ENCODE data around the gene PRKN.

The PRKN gene

DNA sequence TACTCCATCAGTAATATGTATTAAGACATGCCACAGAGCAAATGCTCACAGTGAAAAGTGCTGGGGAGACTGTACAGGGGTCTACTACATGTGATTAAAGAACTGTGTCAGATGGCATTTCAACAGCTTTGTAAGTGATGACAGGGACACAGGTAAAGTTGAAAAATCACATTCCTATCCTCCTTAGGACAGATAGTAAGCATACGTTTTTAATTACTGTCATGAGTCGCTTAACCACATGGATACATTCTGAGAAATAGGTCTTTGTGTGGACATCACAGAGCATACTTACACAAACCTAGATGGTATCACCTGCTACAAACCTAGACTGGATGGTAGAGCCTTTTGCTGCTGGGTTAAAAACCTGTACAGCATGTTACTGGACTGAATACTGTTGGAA is 807.9 kb downstream of the PRKN start:
- TF ChIP-seq CTCF (IDR thresholded peaks at IDR 0.05; ENCODE audit: low read depth, low read length) (no peak), EZH2phosphoT487 (IDR thresholded peaks at IDR 0.05; ENCODE audit: low read depth) (no peak)
- Histone ChIP-seq H3K4me1 (ENCODE audit: low read length) (no peaks in the 10 kb centered on the region), H3K27ac (ENCODE audit: low read length) (no peak overlapping the region), H4K20me1 (ENCODE audit: insufficient read depth, low read length) (no peaks in the 10 kb centered on the region), H2AFZ (ENCODE audit: low read depth, low read length) (no peak overlapping the region), H3K4me2 (ENCODE audit: low read length) (no peak overlapping the region), H3K36me3 (replicated peaks; ENCODE audit: low read depth, low read length) (no peaks in the 10 kb centered on the region), H3K9me3 (ENCODE audit: insufficient read depth, low read length) (no peaks in the 10 kb centered on the region), H3K27me3 (ENCODE audit: low read depth, low read length) (no peaks in the 10 kb centered on the region), H3K79me2 (ENCODE audit: low read length) (no peaks in the 10 kb centered on the region), H3K9ac (ENCODE audit: low read length) (no peak overlapping the region), H3K4me3 (ENCODE audit: low read length) (no peak overlapping the region)

DNA sequence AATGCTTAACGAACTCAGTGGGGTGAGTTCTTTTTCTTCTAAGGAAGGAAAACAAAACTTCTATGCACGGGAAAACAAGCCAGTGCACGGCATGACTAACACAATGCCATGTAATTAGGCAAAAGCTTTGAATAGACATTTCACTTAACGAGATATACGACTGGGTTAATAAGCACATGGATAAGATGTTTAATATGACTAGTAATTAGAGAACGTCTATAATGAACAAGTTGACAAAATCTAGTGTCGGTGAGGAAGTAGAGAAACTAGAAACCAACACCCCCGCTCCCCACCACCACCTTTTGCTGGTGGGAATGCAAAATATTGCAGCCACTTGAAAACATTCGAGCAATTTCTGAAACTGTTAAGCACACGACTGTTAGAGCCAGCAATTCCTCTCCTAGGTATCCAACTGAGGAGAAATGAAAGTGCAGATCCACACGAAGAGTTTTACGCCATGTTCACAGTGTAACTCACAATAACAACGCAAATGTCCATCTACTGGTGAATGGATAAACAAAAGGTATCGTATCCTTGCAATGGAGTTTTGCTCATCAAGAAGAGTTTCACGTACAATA is 808.8 kb downstream of the PRKN start:
- no peaks in the 10 kb centered on the region for H3K36me3 ChIP-seq (replicated peaks; ENCODE audit: low read depth, low read length)
- H3K4me1 ChIP-seq (ENCODE audit: low read length), result no peaks in the 10 kb centered on the region
- no peak overlapping the region for H3K27ac ChIP-seq (ENCODE audit: low read length)
- no peak overlapping the region for H2AFZ ChIP-seq (ENCODE audit: low read depth, low read length)
- no peak overlapping the region for H3K4me3 ChIP-seq (ENCODE audit: low read length)
- H3K79me2 ChIP-seq (ENCODE audit: low read length), result no peaks in the 10 kb centered on the region
- no peaks in the 10 kb centered on the region for H4K20me1 ChIP-seq (ENCODE audit: insufficient read depth, low read length)
- H3K4me2 ChIP-seq (ENCODE audit: low read length), result no peak overlapping the region
- H3K9ac ChIP-seq (ENCODE audit: low read length), result no peak overlapping the region
- H3K27me3 ChIP-seq (ENCODE audit: low read depth, low read length), result no peaks in the 10 kb centered on the region
- no peak for TF ChIP-seq CTCF (IDR thresholded peaks at IDR 0.05; ENCODE audit: low read depth, low read length)
- TF ChIP-seq EZH2phosphoT487 (IDR thresholded peaks at IDR 0.05; ENCODE audit: low read depth), result no peak
- no peaks in the 10 kb centered on the region for H3K9me3 ChIP-seq (ENCODE audit: insufficient read depth, low read length)

DNA sequence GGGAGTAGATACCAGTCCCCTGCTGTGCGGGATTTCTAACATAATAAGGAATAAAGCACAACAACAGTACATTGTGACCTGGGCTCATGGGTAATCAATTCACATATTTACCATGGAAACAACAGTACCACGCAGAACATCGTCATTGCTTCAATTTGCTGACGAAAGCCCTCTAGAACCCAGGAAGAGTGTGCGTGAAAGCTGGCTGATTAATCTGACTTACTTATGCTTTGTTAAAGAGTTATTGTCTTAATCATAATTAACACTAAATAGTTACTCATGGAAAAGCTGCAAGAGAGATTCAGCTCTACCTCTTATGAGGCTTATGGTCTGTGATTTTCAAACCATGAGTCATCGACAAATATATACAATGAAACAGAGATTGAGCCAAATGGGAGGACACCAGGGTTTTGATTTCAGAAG is 809.4 kb downstream of the PRKN start:
- Histone ChIP-seq H3K4me1 (ENCODE audit: low read length) (no peaks in the 10 kb centered on the region), H3K36me3 (replicated peaks; ENCODE audit: low read depth, low read length) (no peaks in the 10 kb centered on the region), H2AFZ (ENCODE audit: low read depth, low read length) (no peak overlapping the region), H4K20me1 (ENCODE audit: insufficient read depth, low read length) (no peaks in the 10 kb centered on the region), H3K4me3 (ENCODE audit: low read length) (no peak overlapping the region), H3K27me3 (ENCODE audit: low read depth, low read length) (no peaks in the 10 kb centered on the region), H3K27ac (ENCODE audit: low read length) (no peak overlapping the region), H3K9ac (ENCODE audit: low read length) (no peak overlapping the region), H3K79me2 (ENCODE audit: low read length) (no peaks in the 10 kb centered on the region), H3K9me3 (ENCODE audit: insufficient read depth, low read length) (no peaks in the 10 kb centered on the region), H3K4me2 (ENCODE audit: low read length) (no peak overlapping the region)
- TF ChIP-seq CTCF (IDR thresholded peaks at IDR 0.05; ENCODE audit: low read depth, low read length) (no peak), EZH2phosphoT487 (IDR thresholded peaks at IDR 0.05; ENCODE audit: low read depth) (no peak)

DNA sequence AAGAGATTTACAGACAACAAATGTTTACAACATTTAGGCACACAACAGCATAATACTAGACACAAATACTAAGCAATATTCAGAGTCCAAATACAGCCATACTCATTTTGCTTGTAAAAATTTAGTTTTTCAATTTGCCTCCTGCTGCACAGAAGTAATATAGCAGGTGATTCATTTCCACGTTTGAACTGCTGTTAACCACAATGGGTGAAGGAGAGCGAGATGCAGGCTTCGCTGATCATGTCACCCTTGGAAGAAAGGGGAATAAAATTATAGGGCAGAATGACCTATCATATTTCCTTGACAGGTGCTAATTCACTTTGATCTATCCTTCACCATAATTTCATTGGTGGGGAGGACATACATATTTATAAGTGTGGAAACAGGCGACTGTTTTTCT is 809.9 kb downstream of the PRKN start:
- no peak overlapping the region for H3K4me2 ChIP-seq (ENCODE audit: low read length)
- H3K4me3 ChIP-seq (ENCODE audit: low read length), result no peak overlapping the region
- no peaks in the 10 kb centered on the region for H3K36me3 ChIP-seq (replicated peaks; ENCODE audit: low read depth, low read length)

More for the DNA sequence above, 809.9 kb downstream of the PRKN start:
- Histone ChIP-seq H3K27ac (ENCODE audit: low read length) (no peak overlapping the region), H3K4me1 (ENCODE audit: low read length) (no peaks in the 10 kb centered on the region), H2AFZ (ENCODE audit: low read depth, low read length) (no peak overlapping the region), H4K20me1 (ENCODE audit: insufficient read depth, low read length) (no peaks in the 10 kb centered on the region), H3K9me3 (ENCODE audit: insufficient read depth, low read length) (no peaks in the 10 kb centered on the region), H3K27me3 (ENCODE audit: low read depth, low read length) (no peaks in the 10 kb centered on the region), H3K79me2 (ENCODE audit: low read length) (no peaks in the 10 kb centered on the region), H3K9ac (ENCODE audit: low read length) (no peak overlapping the region)
- no peak for TF ChIP-seq EZH2phosphoT487 (IDR thresholded peaks at IDR 0.05; ENCODE audit: low read depth)

Data from OCI-LY3 (cell line).